T-cell (primary cell): Measurements from ENCODE around the gene PCYOX1L. TPM values are rescaled to one million over a fixed set of nuclear protein-coding genes. Genes with fewer than 3 reads are reported as not detected.
A peak's percentile ranks its signal among the peaks of the same experiment; 100 is the strongest.

Source experiments
- ATAC-seq, 4 experiments: fragments of 200-7000 bp in 3 of 4; fragments of 150-1000 bp in 1 of 4; cut with Tn5 transposase; replicated peaks in 1 of 4; 1 replicate in 3 of 4; 2 replicates in 1 of 4; pipeline ENCODE4 v1.10.0; 2021; ENCODE audit warnings: moderate library complexity in 3 of 4, mild to moderate bottlenecking in 2 of 4, moderate number of reproducible peaks in 1 of 4
- CTCF ChIA-PET, 2 donors: fragments of 300-600 bp; sonication (Branson Sonifier 250); formaldehyde crosslinking; loops; one replicate each; lab custom pipeline; 2022; ENCODE audit warnings: antibody characterized with exemption in 2 of 2; lab: Charles Lee
- POLR2A ChIA-PET, 2 donors: fragments of 300-600 bp; sonication (Branson Sonifier 250); formaldehyde crosslinking; loops; one replicate each; lab custom pipeline; 2022; ENCODE audit warnings: antibody characterized with exemption in 2 of 2; lab: Charles Lee
- DNase-seq, 35 experiments: peaks; one replicate each; pipeline versions ENCODE4 v3.0.0 to v3.0.0-alpha.2; 2013 to 2023
- H3K27ac ChIP-seq: one replicate; pipeline ENCODE4 v1.5.1; 2013; ENCODE audit warnings: low read length
- H3K27me3 ChIP-seq, 2 experiments: replicated peaks in 1 of 2; 1 replicate in 1 of 2; 2 replicates in 1 of 2; pipeline versions ENCODE4 v1.6.1 to v1.7.0; 2013; ENCODE audit warnings: low read length in 1 of 2, mixed read lengths in 1 of 2; ENCODE audit not compliant: control insufficient read depth in 2 of 2, insufficient read depth in 2 of 2; ENCODE audit errors: extremely low read depth in 1 of 2
- H3K36me3 ChIP-seq, 2 donors: 1 replicate in 1 of 2; 2 replicates in 1 of 2; pipeline versions ENCODE4 v1.6.1 to v1.7.0; 2013; ENCODE audit warnings: low read length in 1 of 2; ENCODE audit not compliant: control insufficient read depth in 2 of 2, insufficient read depth in 1 of 2; ENCODE audit errors: extremely low read depth in 1 of 2
- H3K4me1 ChIP-seq, 2 experiments: 1 replicate in 1 of 2; 2 replicates in 1 of 2; pipeline versions ENCODE4 v1.6.1 to v1.7.0; 2013; ENCODE audit warnings: low read length in 2 of 2, mixed read lengths in 1 of 2; ENCODE audit not compliant: insufficient read depth in 2 of 2, control insufficient read depth in 1 of 2; ENCODE audit errors: extremely low read depth in 1 of 2
- H3K4me3 ChIP-seq, 2 donors: 1 replicate in 1 of 2; 2 replicates in 1 of 2; pipeline versions ENCODE4 v1.5.1 to v1.7.0; 2013; ENCODE audit warnings: mild to moderate bottlenecking in 2 of 2, low read length in 1 of 2, moderate library complexity in 1 of 2; ENCODE audit not compliant: control insufficient read depth in 1 of 2; ENCODE audit errors: extremely low read depth in 1 of 2
- H3K9me3 ChIP-seq: 2 replicates; pipeline ENCODE4 v1.7.0; 2013
- H3K27ac Mint-ChIP-seq, 2 donors: one replicate each; pipeline ENCODE4 v1.8.0; 2020 to 2021; ENCODE audit warnings: mild to moderate bottlenecking in 2 of 2, mixed read lengths in 2 of 2
- H3K27me3 Mint-ChIP-seq, 2 donors: one replicate each; pipeline ENCODE4 v1.8.0; 2021 to 2022; ENCODE audit warnings: mixed read lengths in 2 of 2
- H3K36me3 Mint-ChIP-seq: one replicate; pipeline ENCODE4 v1.8.0; 2021; ENCODE audit warnings: mixed read lengths
- H3K4me1 Mint-ChIP-seq, 3 donors: one replicate each; pipeline ENCODE4 v1.8.0; 2020 to 2022; ENCODE audit warnings: mixed read lengths in 3 of 3, mild to moderate bottlenecking in 1 of 3
- H3K4me3 Mint-ChIP-seq, 3 donors: one replicate each; pipeline ENCODE4 v1.8.0; 2020 to 2022; ENCODE audit warnings: mild to moderate bottlenecking in 3 of 3, mixed read lengths in 3 of 3, moderate library complexity in 3 of 3
- H3K9me3 Mint-ChIP-seq, 3 donors: one replicate each; pipeline ENCODE4 v1.8.0; 2020 to 2022; ENCODE audit warnings: mixed read lengths in 3 of 3
- WGBS: methylation state at CpG from one replicate; pipeline ENCODE4 v1.1.5; 2013; ENCODE audit warnings: missing lambda C conversion rate; ENCODE audit not compliant: insufficient coverage; 5-methylcytosine and 5-hydroxymethylcytosine counted together
- total RNA-seq, 35 experiments: library from RNA in 6 of 35; stranded (reverse) in 6 of 35; fragments of 120-200 nt in 1 of 35; gene quantifications; one replicate each; pipeline versions ENCODE4 v1.2.1 to v1.2.4 and lab custom pipeline; 2013 to 2026

PCYOX1L gene
- total RNA-seq, 5 donors from 2014 or later (not counting 1 experiment from before 2014, with no cell fraction given), result 26.9 to 40.2 (median 35.0) TPM

DNA sequence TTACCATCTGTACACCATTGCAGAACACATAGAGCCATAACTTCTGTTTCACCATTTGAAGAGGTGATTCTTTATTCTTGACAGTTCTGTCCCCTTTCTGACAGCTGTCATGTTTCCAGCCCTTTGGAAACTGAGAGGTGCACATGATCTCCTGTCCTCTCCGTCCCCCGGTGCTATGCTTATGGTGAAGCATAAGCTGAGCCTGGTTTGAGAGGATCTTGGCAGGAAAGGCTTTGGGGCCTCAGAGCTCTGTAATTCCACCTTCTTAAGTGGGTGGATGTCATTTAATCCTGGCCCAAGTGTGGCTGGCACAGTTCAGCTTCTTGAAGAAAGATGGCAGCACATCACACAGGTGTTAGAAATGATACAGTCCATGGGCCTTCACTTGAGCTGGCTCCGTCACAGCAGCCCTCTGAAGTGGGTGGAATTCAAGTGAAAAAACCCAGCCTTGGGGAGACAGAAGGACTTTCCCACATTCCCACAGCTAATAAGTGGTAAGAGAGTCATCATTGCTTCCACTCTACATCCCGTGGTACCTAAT, 43.2 kb upstream of the PCYOX1L start:
- H3K27me3 Mint-ChIP-seq, result no peaks in the 10 kb centered on the region
- 100% methylated on average over 2 of the region's 4 CpGs for WGBS
- no peaks in the 10 kb centered on the region for H3K36me3 ChIP-seq
- no peaks in the 10 kb centered on the region for H3K9me3 ChIP-seq
- no peak overlapping the region for H3K27ac ChIP-seq
- no peak overlapping the region for H3K4me3 ChIP-seq
- H3K36me3 Mint-ChIP-seq, result no peaks in the 10 kb centered on the region
- H3K4me1 ChIP-seq, result peaks cover 3 to 5% of the 10 kb centered on the region in 2 experiments
- H3K9me3 Mint-ChIP-seq, result no peaks in the 10 kb centered on the region
- H3K27ac Mint-ChIP-seq, result no peak overlapping the region
- no peak for ATAC-seq
- CTCF ChIA-PET, result interaction anchor here (0.6 to 1.8 kb wide), 7 partner anchors 26 to 638 kb away, joined by 3 to 5 read pairs (median 3); no protein-coding TSS in a partner anchor
- POLR2A ChIA-PET, result interaction anchor here in 1 of 2 donors (0.5 kb wide), 1 partner anchor 239 kb away, joined by 5 read pairs; no protein-coding TSS in a partner anchor
- H3K4me3 Mint-ChIP-seq, result no peak overlapping the region
- no peak for DNase-seq
- peaks cover 3 to 7% (median 3%) of the 10 kb centered on the region in 3 donors for H3K4me1 Mint-ChIP-seq
- peaks cover 0 to 5% of the 10 kb centered on the region in 2 experiments for H3K27me3 ChIP-seq

DNA sequence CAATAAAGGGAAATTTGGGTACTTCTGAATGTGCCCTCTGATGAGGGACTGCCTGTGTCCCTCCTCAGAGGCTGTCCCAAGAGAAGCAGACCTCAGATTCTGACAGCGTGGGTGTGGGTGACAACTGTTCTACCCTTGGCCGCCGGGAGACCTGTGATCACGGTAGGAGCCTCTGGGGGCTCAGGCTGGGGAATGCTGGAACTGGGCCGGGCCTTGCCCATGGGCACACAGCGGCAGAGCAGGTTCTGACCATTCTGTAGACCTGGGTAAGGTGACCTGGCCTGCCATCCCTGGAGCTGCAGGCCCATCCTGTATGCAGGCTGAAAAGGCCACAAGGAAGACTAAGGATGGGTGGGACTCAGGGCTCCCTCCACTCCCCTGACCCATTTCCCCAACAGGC, 42.1 kb upstream of the PCYOX1L start:
- Histone ChIP-seq H3K9me3 (no peaks in the 10 kb centered on the region), H3K4me1 (peaks cover 3% of the 10 kb centered on the region in 2 experiments), H3K27ac (no peak overlapping the region), H3K27me3 (no peaks in the 10 kb centered on the region), H3K36me3 (no peaks in the 10 kb centered on the region), H3K4me3 (no peak overlapping the region)
- DNase-seq (no peak), ATAC-seq (no peak)
- CTCF ChIA-PET, result interaction anchor here in 1 of 2 donors (1.2 to 1.5 kb wide), 3 partner anchors 52 to 117 kb away, joined by 3 to 4 read pairs (median 3); no protein-coding TSS in a partner anchor
- no peaks in the 10 kb centered on the region for H3K27me3 Mint-ChIP-seq
- H3K4me1 Mint-ChIP-seq, result peaks cover 3 to 7% (median 3%) of the 10 kb centered on the region in 3 donors
- H3K4me3 Mint-ChIP-seq, result no peak overlapping the region
- no peaks in the 10 kb centered on the region for H3K9me3 Mint-ChIP-seq
- WGBS, result 84% methylated on average over 6 of the region's 6 CpGs
- POLR2A ChIA-PET, result no interaction called here
- no peak overlapping the region for H3K27ac Mint-ChIP-seq
- no peaks in the 10 kb centered on the region for H3K36me3 Mint-ChIP-seq

- H3K9me3 Mint-ChIP-seq, result no peaks in the 10 kb centered on the region
- CTCF ChIA-PET, result interaction anchor here (0.8 to 2.5 kb wide), 15 partner anchors 11 to 125 kb away, joined by 3 to 24 read pairs (median 4); partner anchors contain the start of genes GRPEL2 (in 1 of the 2) and PCYOX1L (in 1 of the 2)
- WGBS, result 86% methylated on average over 13 of the region's 14 CpGs
- H3K27me3 Mint-ChIP-seq, result no peaks in the 10 kb centered on the region
- Histone ChIP-seq H3K27me3 (no peaks in the 10 kb centered on the region), H3K4me1 (peaks cover 0 to 3% of the 10 kb centered on the region in 2 experiments), H3K4me3 (no peak overlapping the region), H3K9me3 (no peaks in the 10 kb centered on the region), H3K27ac (no peak overlapping the region), H3K36me3 (no peaks in the 10 kb centered on the region)
- H3K4me1 Mint-ChIP-seq, result peaks cover 0 to 3% (median 3%) of the 10 kb centered on the region in 3 donors
- no peaks in the 10 kb centered on the region for H3K36me3 Mint-ChIP-seq
- no peak overlapping the region for H3K27ac Mint-ChIP-seq
- POLR2A ChIA-PET, result no interaction called here
- ATAC-seq (peak in 3 of 4 experiments; percentile 51 to 62 (median 59)), DNase-seq (peak in 26 of 35 experiments; percentile 14 to 77 (median 30))
- H3K4me3 Mint-ChIP-seq, result no peak overlapping the region
Observed at GRCh38 chr5:149317281-149318048, 40.4 kb upstream of the PCYOX1L start.

DNA sequence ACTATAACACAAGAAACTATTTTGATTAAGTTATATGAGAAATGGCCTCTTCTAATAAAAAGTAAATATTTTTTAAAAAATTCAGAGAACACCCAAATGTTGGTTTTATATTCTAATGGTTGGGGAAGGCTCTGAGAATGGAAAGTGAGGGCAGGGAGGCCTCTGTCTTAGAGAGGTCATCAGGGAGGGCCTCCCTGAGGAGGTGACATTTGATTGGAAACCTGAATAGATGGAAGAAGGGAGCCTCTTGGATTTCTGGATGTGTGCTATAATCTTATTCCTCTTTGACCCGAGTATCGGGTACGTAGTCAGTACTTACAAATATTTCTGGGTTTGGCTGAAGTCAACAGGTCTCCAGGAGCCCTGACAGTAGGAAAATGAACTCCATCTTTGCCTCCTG, 38.7 kb upstream of the PCYOX1L start:
- H3K27ac ChIP-seq, result no peak overlapping the region
- Mint-ChIP-seq H3K4me3 (no peak overlapping the region), H3K27me3 (no peaks in the 10 kb centered on the region), H3K9me3 (peaks cover 0 to 4% (median 0%) of the 10 kb centered on the region in 3 donors), H3K36me3 (no peaks in the 10 kb centered on the region), H3K4me1 (peaks cover 0 to 3% (median 3%) of the 10 kb centered on the region in 3 donors), H3K27ac (no peak overlapping the region)
- ChIA-PET POLR2A (no interaction called here), CTCF (interaction anchor here (0.6 to 4.2 kb wide), 8 partner anchors 22 to 126 kb away, joined by 3 to 19 read pairs (median 6); partner anchors contain the start of gene GRPEL2 (in 1 of the 2))
- H3K36me3 ChIP-seq, result no peaks in the 10 kb centered on the region
- H3K4me3 ChIP-seq, result no peak overlapping the region
- H3K9me3 ChIP-seq, result no peaks in the 10 kb centered on the region
- DNase-seq (no peak), ATAC-seq (no peak)
- no peaks in the 10 kb centered on the region for H3K27me3 ChIP-seq
- 100% methylated on average over 2 of the region's 3 CpGs for WGBS
- peaks cover 0 to 3% of the 10 kb centered on the region in 2 experiments for H3K4me1 ChIP-seq

GRCh38 chr5:149320791-149321330, 37.0 kb upstream of the PCYOX1L start:
- peaks cover 0 to 3% of the 10 kb centered on the region in 2 experiments for H3K4me1 ChIP-seq
- ATAC-seq, result no peak
- H3K9me3 ChIP-seq, result no peaks in the 10 kb centered on the region
- H3K27me3 ChIP-seq, result no peaks in the 10 kb centered on the region
- H3K9me3 Mint-ChIP-seq, result peaks cover 0 to 5% (median 0%) of the 10 kb centered on the region in 3 donors
- no peak for DNase-seq
- no peaks in the 10 kb centered on the region for H3K27me3 Mint-ChIP-seq
- CTCF ChIA-PET, result interaction anchor here (0.6 to 4.2 kb wide), 10 partner anchors 20 to 125 kb away, joined by 3 to 19 read pairs (median 4); no protein-coding TSS in a partner anchor
- no peak overlapping the region for H3K27ac ChIP-seq
- H3K27ac Mint-ChIP-seq, result no peak overlapping the region
- whole genome bisulfite sequencing, result 78% methylated on average over 4 of the region's 4 CpGs
- H3K36me3 ChIP-seq, result no peaks in the 10 kb centered on the region
- POLR2A ChIA-PET, result interaction anchor here in 1 of 2 donors (0.7 kb wide), 1 partner anchor 38 kb away, joined by 3 read pairs; no protein-coding TSS in a partner anchor
- H3K36me3 Mint-ChIP-seq, result no peaks in the 10 kb centered on the region
- peaks cover 0 to 3% (median 3%) of the 10 kb centered on the region in 3 donors for H3K4me1 Mint-ChIP-seq
- H3K4me3 ChIP-seq, result no peak overlapping the region
- no peak overlapping the region for H3K4me3 Mint-ChIP-seq

DNA sequence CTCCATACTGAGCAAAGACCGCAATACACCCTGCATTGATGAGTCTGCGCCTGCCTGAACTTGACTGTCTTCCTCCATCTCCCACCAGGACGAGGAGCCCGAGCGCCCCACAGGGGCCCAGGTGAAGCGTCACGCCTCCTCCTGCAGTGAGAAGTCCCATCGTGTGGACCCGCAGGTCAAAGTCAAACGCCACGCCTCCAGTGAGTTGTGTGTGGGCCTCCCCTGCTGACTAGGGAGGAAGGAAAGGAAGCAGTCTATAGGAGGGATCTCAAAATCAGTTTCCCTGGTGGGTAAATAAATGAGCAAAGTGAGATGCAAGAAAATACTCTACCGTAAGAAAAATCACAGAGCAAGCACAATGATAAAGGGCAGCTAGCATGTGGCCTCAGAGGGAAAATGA, 35.3 kb upstream of the PCYOX1L start:
- no peaks in the 10 kb centered on the region for H3K4me1 Mint-ChIP-seq
- ChIA-PET CTCF (interaction anchor here (1.0 to 4.2 kb wide), 5 partner anchors 45 to 117 kb away, joined by 3 to 19 read pairs (median 4); no protein-coding TSS in a partner anchor), POLR2A (interaction anchor here in 1 of 2 donors (0.6 to 0.9 kb wide), 2 partner anchors 10 to 35 kb away, joined by 4 to 9 read pairs; partner anchors contain the start of gene PCYOX1L)
- H3K9me3 ChIP-seq, result no peaks in the 10 kb centered on the region
- 95% methylated on average over 11 of the region's 12 CpGs for WGBS
- H3K9me3 Mint-ChIP-seq, result peaks cover 0 to 5% (median 0%) of the 10 kb centered on the region in 3 donors
- no peak overlapping the region for H3K4me3 Mint-ChIP-seq
- no peaks in the 10 kb centered on the region for H3K27me3 Mint-ChIP-seq
- ATAC-seq (no peak), DNase-seq (no peak)
- no peaks in the 10 kb centered on the region for H3K27me3 ChIP-seq
- peaks cover 0 to under 1% of the 10 kb centered on the region in 2 experiments for H3K4me1 ChIP-seq
- H3K36me3 ChIP-seq, result no peaks in the 10 kb centered on the region
- H3K36me3 Mint-ChIP-seq, result no peaks in the 10 kb centered on the region
- H3K27ac ChIP-seq, result no peak overlapping the region
- H3K4me3 ChIP-seq, result no peak overlapping the region
- H3K27ac Mint-ChIP-seq, result no peak overlapping the region
